Activated CD4-positive, alpha-beta T cell treated with anti-CD3 and anti-CD28 coated beads for 1 hour (primary cell): ENCODE data around the gene UBXN6.

Experiments used
- DNase-seq: peaks from one replicate; pipeline ENCODE4 v3.0.0-alpha.2; 2020

UBXN6 gene

GRCh38 chr19:4455719-4456475, 1.7 kb downstream of the UBXN6 start:
- DNase-seq = no peak

- no peak for DNase-seq
Observed at GRCh38 chr19:4454747-4455718, 2.6 kb downstream of the UBXN6 start.

GRCh38 chr19:4453232-4454179, 4.1 kb downstream of the UBXN6 start:
- DNase-seq = no peak

GRCh38 chr19:4452230-4452990, 5.2 kb downstream of the UBXN6 start:
- no peak for DNase-seq

- DNase-seq = no peak
Observed at GRCh38 chr19:4449639-4450028, 8.0 kb downstream of the UBXN6 start.

- DNase-seq = no peak
Observed at GRCh38 chr19:4449022-4449638, 8.5 kb downstream of the UBXN6 start.

- DNase-seq = no peak
Observed at GRCh38 chr19:4448147-4448985, 9.2 kb downstream of the UBXN6 start.

- no peak for DNase-seq
Observed at GRCh38 chr19:4447327-4448146, 10.1 kb downstream of the UBXN6 start.

- no peak for DNase-seq
Observed at GRCh38 chr19:4446704-4447200, 10.8 kb downstream of the UBXN6 start.

GRCh38 chr19:4445963-4446703, 11.5 kb downstream of the UBXN6 start:
- DNase-seq = no peak

- no peak for DNase-seq
Observed at GRCh38 chr19:4444765-4445741, 12.5 kb downstream of the UBXN6 start.

GRCh38 chr19:4443966-4444764, 13.4 kb downstream of the UBXN6 start:
- DNase-seq = no peak

- no peak for DNase-seq
Observed at GRCh38 chr19:4443188-4443587, 14.4 kb downstream of the UBXN6 start.

GRCh38 chr19:4442819-4443146, 14.8 kb downstream of the UBXN6 start:
- DNase-seq = no peak

- no peak for DNase-seq
Observed at GRCh38 chr19:4441994-4442818, 15.4 kb downstream of the UBXN6 start.

GRCh38 chr19:4439243-4439642, 18.4 kb downstream of the UBXN6 start:
- DNase-seq = no peak
